DND-41 (cell line): ENCODE measurements around the gene SCYL2.

Source experiments
- ATAC-seq: fragments of 200-7000 bp; cut with Tn5 transposase; 3 replicates; pipeline ENCODE4 v1.9.1; 2021; ENCODE audit warnings: low read depth; ENCODE audit not compliant: insufficient read depth
- DNase-seq: peaks from one replicate; pipeline ENCODE4 v3.0.0-alpha.2; 2020
- H2AFZ ChIP-seq: 2 replicates; pipeline ENCODE4 v1.6.0; 2012; ENCODE audit warnings: low read depth, low read length
- H3K27ac ChIP-seq: 2 replicates; pipeline ENCODE4 v1.5.1; 2012; ENCODE audit warnings: low read length, inconsistent platforms
- H3K27me3 ChIP-seq: fragments of 200-600 bp; sonication (generic); 2 replicates; pipeline ENCODE4 v1.6.0; 2012; ENCODE audit warnings: low read length, mild to moderate bottlenecking, inconsistent platforms; ENCODE audit not compliant: insufficient read depth, poor library complexity
- H3K36me3 ChIP-seq: 2 replicates; pipeline ENCODE4 v1.5.1; 2012; ENCODE audit warnings: low read length, inconsistent platforms; ENCODE audit not compliant: insufficient read depth
- H3K4me1 ChIP-seq: 2 replicates; pipeline ENCODE4 v1.5.1; 2012; ENCODE audit warnings: mild to moderate bottlenecking, low read length; ENCODE audit not compliant: insufficient read depth
- H3K4me2 ChIP-seq: 2 replicates; pipeline ENCODE4 v1.6.0; 2012; ENCODE audit warnings: mild to moderate bottlenecking, moderate library complexity, low read length, inconsistent platforms; ENCODE audit not compliant: insufficient read depth
- H3K4me3 ChIP-seq, 2 experiments: fragments of 200-600 bp in 1 of 2; shearing (Covaris generic) in 1 of 2; 2 replicates each; pipeline ENCODE4 v1.5.1; 2012 to 2016; ENCODE audit warnings: inconsistent platforms in 2 of 2, low read length in 2 of 2, mild to moderate bottlenecking in 2 of 2, low read depth in 1 of 2, moderate library complexity in 1 of 2
- H3K79me2 ChIP-seq: 2 replicates; pipeline ENCODE4 v1.6.0; 2012; ENCODE audit warnings: low read length, inconsistent platforms; ENCODE audit not compliant: insufficient read depth
- H3K9ac ChIP-seq: 2 replicates; pipeline ENCODE4 v1.6.0; 2012; ENCODE audit warnings: low read depth, mild to moderate bottlenecking, inconsistent platforms, low read length, moderate library complexity
- H3K9me3 ChIP-seq: 2 replicates; pipeline ENCODE4 v1.5.1; 2012; ENCODE audit warnings: low read length, moderate library complexity, mild to moderate bottlenecking, inconsistent platforms; ENCODE audit not compliant: insufficient read depth, severe bottlenecking
- H4K20me1 ChIP-seq: 2 replicates; pipeline ENCODE4 v1.6.0; 2012; ENCODE audit warnings: low read length; ENCODE audit not compliant: insufficient read depth
- EZH2 ChIP-seq: IDR thresholded peaks from 3 replicates; pipeline ENCODE4 v1.6.1; 2012; ENCODE audit warnings: borderline replicate concordance, low read depth, mild to moderate bottlenecking, moderate library complexity, low read length, inconsistent platforms; ENCODE audit not compliant: severe bottlenecking
- TF ChIP-seq, protein P1 (sequence below): IDR thresholded peaks from 2 replicates; pipeline ENCODE4 v1.5.1; 2012; ENCODE audit warnings: borderline replicate concordance, low read length, moderate library complexity, mild to moderate bottlenecking; ENCODE audit not compliant: poor library complexity, severe bottlenecking; ENCODE audit errors: extremely low read depth

The SCYL2 gene

GRCh38 chr12:100266585-100266834, 467 bp upstream of the SCYL2 start:
- no peak for DNase-seq
- H3K79me2 ChIP-seq, result peaks cover 42% of the 10 kb centered on the region
- peak overlapping the region; percentile 79 to 90 for H3K4me3 ChIP-seq
- no peaks in the 10 kb centered on the region; the same call in 1 of the 2 replicates for H3K36me3 ChIP-seq
- peak overlapping the region; percentile 93 for H2AFZ ChIP-seq
- peaks cover 32% of the 10 kb centered on the region for H3K4me1 ChIP-seq
- H3K4me2 ChIP-seq, result peak overlapping the region; percentile 74
- ATAC-seq, result peak; percentile 85
- H3K9ac ChIP-seq, result peak overlapping the region; percentile 86
- no peak for TF ChIP-seq EZH2
- TF ChIP-seq, protein P1, sequence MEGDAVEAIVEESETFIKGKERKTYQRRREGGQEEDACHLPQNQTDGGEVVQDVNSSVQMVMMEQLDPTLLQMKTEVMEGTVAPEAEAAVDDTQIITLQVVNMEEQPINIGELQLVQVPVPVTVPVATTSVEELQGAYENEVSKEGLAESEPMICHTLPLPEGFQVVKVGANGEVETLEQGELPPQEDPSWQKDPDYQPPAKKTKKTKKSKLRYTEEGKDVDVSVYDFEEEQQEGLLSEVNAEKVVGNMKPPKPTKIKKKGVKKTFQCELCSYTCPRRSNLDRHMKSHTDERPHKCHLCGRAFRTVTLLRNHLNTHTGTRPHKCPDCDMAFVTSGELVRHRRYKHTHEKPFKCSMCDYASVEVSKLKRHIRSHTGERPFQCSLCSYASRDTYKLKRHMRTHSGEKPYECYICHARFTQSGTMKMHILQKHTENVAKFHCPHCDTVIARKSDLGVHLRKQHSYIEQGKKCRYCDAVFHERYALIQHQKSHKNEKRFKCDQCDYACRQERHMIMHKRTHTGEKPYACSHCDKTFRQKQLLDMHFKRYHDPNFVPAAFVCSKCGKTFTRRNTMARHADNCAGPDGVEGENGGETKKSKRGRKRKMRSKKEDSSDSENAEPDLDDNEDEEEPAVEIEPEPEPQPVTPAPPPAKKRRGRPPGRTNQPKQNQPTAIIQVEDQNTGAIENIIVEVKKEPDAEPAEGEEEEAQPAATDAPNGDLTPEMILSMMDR, result no peak
- H3K27ac ChIP-seq, result peak overlapping the region; percentile 94
- H3K9me3 ChIP-seq, result no peaks in the 10 kb centered on the region
- H3K27me3 ChIP-seq, result no peaks in the 10 kb centered on the region
- peaks cover 5% of the 10 kb centered on the region; the same call in 1 of the 2 replicates for H4K20me1 ChIP-seq

- Histone ChIP-seq H3K79me2 (peaks cover 53% of the 10 kb centered on the region), H2AFZ (peak overlapping the region; percentile 93), H3K4me1 (peaks cover 32% of the 10 kb centered on the region), H3K27ac (peak overlapping the region; percentile 94), H3K9ac (peak overlapping the region; percentile 86), H3K9me3 (no peaks in the 10 kb centered on the region), H3K4me2 (peak overlapping the region; percentile 74), H3K4me3 (peak overlapping the region; percentile 79 to 90), H4K20me1 (peaks cover 5% of the 10 kb centered on the region; the same call in 1 of the 2 replicates), H3K36me3 (no peaks in the 10 kb centered on the region; the same call in 1 of the 2 replicates), H3K27me3 (no peaks in the 10 kb centered on the region)
- DNase-seq, result no peak
- ATAC-seq, result peak; percentile 3; the same call in 2 of the 3 replicates
- no peak for TF ChIP-seq EZH2
- TF ChIP-seq, protein P1, result no peak
Measured at GRCh38 chr12:100267603-100268281, 765 bp downstream of the SCYL2 start.

GRCh38 chr12:100268835-100269564, 2.0 kb downstream of the SCYL2 start:
- peak overlapping the region in 1 of 2 experiments; percentile 79; a peak in 2 of 4 replicates for H3K4me3 ChIP-seq
- ATAC-seq (no peak), DNase-seq (no peak)
- H3K79me2 ChIP-seq, result peaks cover 66% of the 10 kb centered on the region
- H3K4me1 ChIP-seq, result peaks cover 32% of the 10 kb centered on the region
- peaks cover 9% of the 10 kb centered on the region; the same call in 1 of the 2 replicates for H4K20me1 ChIP-seq
- no peaks in the 10 kb centered on the region; the same call in 1 of the 2 replicates for H3K36me3 ChIP-seq
- no peak overlapping the region for H2AFZ ChIP-seq
- no peaks in the 10 kb centered on the region for H3K27me3 ChIP-seq
- TF ChIP-seq, protein P1, result no peak
- TF ChIP-seq EZH2, result no peak
- H3K9me3 ChIP-seq, result no peaks in the 10 kb centered on the region
- peak overlapping the region; percentile 74 for H3K4me2 ChIP-seq
- H3K27ac ChIP-seq, result no peak overlapping the region; the same call in 1 of the 2 replicates
- H3K9ac ChIP-seq, result peak overlapping the region; percentile 86; the same call in 1 of the 2 replicates
